ENCODE measurements around the gene HAS3. TPM values are rescaled to one million over a fixed set of nuclear protein-coding genes. Genes with fewer than 3 reads are reported as not detected.

The HAS3 gene
- total RNA-seq, 4 donors from 2014 or later, result 0.42 to 7.1 (median 2.1) TPM

DNA sequence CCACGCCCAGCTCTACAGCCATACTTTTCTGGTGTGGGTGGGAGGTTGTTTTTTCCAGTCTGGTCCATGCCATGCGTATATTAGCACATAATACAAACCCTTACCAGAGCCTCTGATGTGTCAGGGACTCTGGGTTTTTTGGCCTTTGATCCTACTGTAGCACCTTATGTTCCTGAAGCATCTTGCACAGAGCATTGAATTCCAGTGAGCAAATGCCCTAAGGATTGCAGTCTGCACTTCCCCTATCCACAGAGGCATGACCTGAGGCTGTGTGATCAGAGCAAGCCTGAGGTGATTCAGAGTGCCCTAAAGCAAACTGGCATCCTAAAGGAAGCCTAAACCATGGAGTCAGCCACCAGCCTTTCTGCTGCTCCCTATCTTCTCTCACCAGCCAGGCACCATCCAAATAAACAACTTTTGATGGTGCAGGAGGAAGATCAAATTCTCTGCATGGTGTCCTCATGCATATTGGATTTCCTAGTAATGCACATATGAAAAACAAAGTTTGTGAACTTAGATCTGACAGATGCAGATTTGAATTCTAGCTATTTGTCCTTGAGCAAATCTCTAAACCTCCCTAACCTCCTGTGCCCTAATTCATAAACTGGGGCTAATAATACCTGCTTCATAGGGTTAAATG is 41.2 kb upstream of the HAS3 start:
- no peaks in the 10 kb centered on the region for H3K4me1 ChIP-seq
- 85 to 93% methylated on average over 2 of the region's 2 CpGs for WGBS, 2 donors
- no peaks in the 10 kb centered on the region for H3K9me3 ChIP-seq
- H3K36me3 ChIP-seq, result peaks cover 0 to 21% (median 0%) of the 10 kb centered on the region in 3 donors
- H3K4me3 ChIP-seq, result no peak overlapping the region
- no peaks in the 10 kb centered on the region for H3K27me3 ChIP-seq
- H3K27ac ChIP-seq, result no peak overlapping the region
- TF ChIP-seq EP300 (IDR thresholded peaks at IDR 0.05) (no peak), POLR2A (IDR thresholded peaks at IDR 0.05) (no peak)
- TF ChIP-seq, protein P1, sequence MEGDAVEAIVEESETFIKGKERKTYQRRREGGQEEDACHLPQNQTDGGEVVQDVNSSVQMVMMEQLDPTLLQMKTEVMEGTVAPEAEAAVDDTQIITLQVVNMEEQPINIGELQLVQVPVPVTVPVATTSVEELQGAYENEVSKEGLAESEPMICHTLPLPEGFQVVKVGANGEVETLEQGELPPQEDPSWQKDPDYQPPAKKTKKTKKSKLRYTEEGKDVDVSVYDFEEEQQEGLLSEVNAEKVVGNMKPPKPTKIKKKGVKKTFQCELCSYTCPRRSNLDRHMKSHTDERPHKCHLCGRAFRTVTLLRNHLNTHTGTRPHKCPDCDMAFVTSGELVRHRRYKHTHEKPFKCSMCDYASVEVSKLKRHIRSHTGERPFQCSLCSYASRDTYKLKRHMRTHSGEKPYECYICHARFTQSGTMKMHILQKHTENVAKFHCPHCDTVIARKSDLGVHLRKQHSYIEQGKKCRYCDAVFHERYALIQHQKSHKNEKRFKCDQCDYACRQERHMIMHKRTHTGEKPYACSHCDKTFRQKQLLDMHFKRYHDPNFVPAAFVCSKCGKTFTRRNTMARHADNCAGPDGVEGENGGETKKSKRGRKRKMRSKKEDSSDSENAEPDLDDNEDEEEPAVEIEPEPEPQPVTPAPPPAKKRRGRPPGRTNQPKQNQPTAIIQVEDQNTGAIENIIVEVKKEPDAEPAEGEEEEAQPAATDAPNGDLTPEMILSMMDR (IDR thresholded peaks at IDR 0.05), result no peak
- DNase-seq (ENCODE audit: low spot score in 2 of 2), result no peak

DNA sequence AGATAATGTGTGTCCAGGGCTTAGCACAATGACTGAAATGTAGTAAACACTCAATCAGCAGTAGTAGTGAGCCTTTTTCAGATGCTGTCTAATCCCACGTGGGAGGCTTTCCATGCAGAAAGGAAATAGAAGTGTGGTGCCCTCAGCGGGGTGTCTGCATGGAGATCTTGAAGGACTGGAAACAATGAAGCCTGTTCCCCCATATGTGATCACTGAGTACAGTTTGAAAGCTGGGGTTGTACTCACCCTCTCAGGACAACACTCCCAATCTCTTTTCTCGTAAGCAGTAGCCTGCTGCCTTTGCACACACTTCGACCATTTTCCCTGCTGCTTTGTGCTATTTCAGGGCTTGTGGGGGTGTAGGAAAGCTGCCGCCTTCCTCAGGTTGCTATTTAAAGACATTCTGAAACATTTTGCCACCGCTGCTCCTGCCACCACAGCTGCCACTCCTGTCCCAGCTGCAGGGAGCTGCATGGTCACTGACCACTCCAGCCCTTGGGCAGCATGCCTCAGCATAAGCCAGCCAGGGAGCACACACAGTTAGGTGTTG is 40.6 kb upstream of the HAS3 start:
- TF ChIP-seq, protein P1 (IDR thresholded peaks at IDR 0.05), result no peak
- no peak for TF ChIP-seq POLR2A (IDR thresholded peaks at IDR 0.05)
- TF ChIP-seq EP300 (IDR thresholded peaks at IDR 0.05), result no peak
- H3K9me3 ChIP-seq, result no peaks in the 10 kb centered on the region
- H3K27me3 ChIP-seq, result no peaks in the 10 kb centered on the region
- 37 to 51% methylated on average over 6 of the region's 6 CpGs for WGBS, 2 donors
- peaks cover 0 to 20% (median 0%) of the 10 kb centered on the region in 3 donors for H3K36me3 ChIP-seq
- no peak overlapping the region for H3K4me3 ChIP-seq
- no peaks in the 10 kb centered on the region for H3K4me1 ChIP-seq
- H3K27ac ChIP-seq, result no peak overlapping the region
- no peak for DNase-seq (ENCODE audit: low spot score in 2 of 2)

DNA sequence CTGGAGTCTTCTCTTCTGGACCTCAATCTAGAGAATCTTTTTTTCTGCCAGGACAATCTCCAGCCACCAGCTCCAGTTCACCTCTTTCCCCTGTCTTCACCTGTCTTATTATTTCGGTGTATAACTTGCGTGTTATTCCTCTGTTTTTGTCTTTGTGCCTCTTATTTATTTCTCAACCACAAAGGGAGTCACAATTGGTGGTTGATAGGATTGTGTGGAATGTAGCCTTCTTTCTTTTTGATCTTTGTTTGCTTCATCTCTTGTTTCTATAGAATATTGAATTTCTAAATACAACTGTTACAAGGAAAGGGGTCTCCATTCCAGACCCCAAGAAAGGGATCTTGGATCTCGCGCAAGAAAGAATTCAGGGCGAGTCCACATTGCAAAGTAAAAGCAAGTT is 35.9 kb upstream of the HAS3 start:
- no peak overlapping the region for H3K4me3 ChIP-seq
- no peaks in the 10 kb centered on the region for H3K27me3 ChIP-seq
- H3K4me1 ChIP-seq, result no peaks in the 10 kb centered on the region
- WGBS, 2 donors, result 93% methylated on average over 5 of the region's 5 CpGs
- peaks cover 0 to 7% (median 0%) of the 10 kb centered on the region in 3 donors for H3K36me3 ChIP-seq
- no peaks in the 10 kb centered on the region for H3K9me3 ChIP-seq
- no peak overlapping the region for H3K27ac ChIP-seq
- no peak for TF ChIP-seq POLR2A (IDR thresholded peaks at IDR 0.05)
- no peak for TF ChIP-seq EP300 (IDR thresholded peaks at IDR 0.05)
- DNase-seq (ENCODE audit: low spot score in 2 of 2), result no peak

DNA sequence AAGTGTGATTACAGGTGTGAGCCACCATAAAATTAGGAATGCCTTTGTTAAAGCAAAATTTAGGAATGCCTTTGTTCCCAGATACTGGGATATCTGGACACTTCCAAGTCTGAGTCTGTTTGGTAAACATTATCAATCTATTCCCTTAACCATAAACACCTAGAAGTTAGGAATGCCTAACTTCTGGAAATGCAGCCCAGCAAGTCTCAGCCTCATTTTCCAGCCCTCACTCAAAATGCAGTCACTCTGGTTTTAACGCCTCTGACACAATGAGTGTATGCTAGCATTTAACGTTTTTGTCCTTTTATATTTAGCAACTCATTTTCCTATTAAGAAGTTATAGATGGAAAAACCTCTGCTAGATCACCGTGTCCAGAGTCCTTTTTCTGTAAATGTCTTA is 34.4 kb upstream of the HAS3 start:
- H3K36me3 ChIP-seq, result peaks cover 0 to 7% (median 0%) of the 10 kb centered on the region in 3 donors
- TF ChIP-seq EP300 (IDR thresholded peaks at IDR 0.05) (no peak), POLR2A (IDR thresholded peaks at IDR 0.05) (no peak)
- TF ChIP-seq, protein P1 (IDR thresholded peaks at IDR 0.05), result no peak
- H3K9me3 ChIP-seq, result no peaks in the 10 kb centered on the region
- no peaks in the 10 kb centered on the region for H3K4me1 ChIP-seq
- H3K27ac ChIP-seq, result no peak overlapping the region
- H3K4me3 ChIP-seq, result no peak overlapping the region
- H3K27me3 ChIP-seq, result no peaks in the 10 kb centered on the region
- 64 to 70% methylated on average over 3 of the region's 3 CpGs for WGBS, 2 donors
- no peak for DNase-seq (ENCODE audit: low spot score in 2 of 2)

DNA sequence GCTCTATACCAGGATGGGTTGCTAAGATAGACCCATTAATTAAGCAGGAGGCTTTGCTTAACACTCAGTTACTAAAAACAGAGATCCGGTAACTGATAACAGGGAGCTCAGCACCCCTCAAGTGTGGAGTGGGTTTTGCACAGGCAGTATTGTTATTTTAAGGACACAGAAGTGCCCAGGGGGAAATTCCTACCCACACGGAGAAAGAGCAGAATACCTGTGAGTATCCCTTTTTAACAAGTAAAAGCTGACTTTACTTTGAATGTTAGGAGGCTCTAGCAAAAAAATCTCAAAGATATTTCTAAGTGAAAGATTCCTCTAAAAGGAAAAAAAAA is 32.8 kb upstream of the HAS3 start:
- TF ChIP-seq, protein P1 (IDR thresholded peaks at IDR 0.05), result no peak
- no peak for TF ChIP-seq EP300 (IDR thresholded peaks at IDR 0.05)
- TF ChIP-seq POLR2A (IDR thresholded peaks at IDR 0.05), result no peak
- H3K4me3 ChIP-seq, result no peak overlapping the region
- no peaks in the 10 kb centered on the region for H3K27me3 ChIP-seq
- no peak overlapping the region for H3K27ac ChIP-seq
- 62 to 75% methylated on average over 2 of the region's 2 CpGs for WGBS, 2 donors
- no peaks in the 10 kb centered on the region for H3K4me1 ChIP-seq
- H3K36me3 ChIP-seq, result peaks cover 0 to 12% (median 0%) of the 10 kb centered on the region in 3 donors
- no peak for DNase-seq (ENCODE audit: low spot score in 2 of 2)
- H3K9me3 ChIP-seq, result no peaks in the 10 kb centered on the region
